Right forelimb (tissue), 1 donor: ENCODE results near the gene ESPN.
"Not testable (repeated sequence)": the region's sequence is repeated elsewhere in the genome, so short reads cannot be mapped to it uniquely, and the experiment has no call there.

Experiments
- DNase-seq: peaks from one replicate; pipeline ENCODE4 v3.0.0-alpha.2; 2018

The ESPN gene

GRCh38 chr1:6410248-6410893 lies 14.2 kb upstream of the ESPN start:
- DNase-seq, result no peak

- DNase-seq, result no peak
Measured at GRCh38 chr1:6412896-6413295, 11.7 kb upstream of the ESPN start.

GRCh38 chr1:6414443-6414844 lies 10.1 kb upstream of the ESPN start:
- no peak for DNase-seq

- no peak for DNase-seq
Measured at GRCh38 chr1:6414881-6415626, 9.5 kb upstream of the ESPN start.

- DNase-seq, result no peak
Measured at GRCh38 chr1:6416295-6416656, 8.3 kb upstream of the ESPN start.

- DNase-seq, result no peak
Measured at GRCh38 chr1:6416906-6417305, 7.7 kb upstream of the ESPN start.

GRCh38 chr1:6417961-6418667 lies 6.5 kb upstream of the ESPN start:
- DNase-seq, result no peak

GRCh38 chr1:6418668-6419396 lies 5.7 kb upstream of the ESPN start:
- DNase-seq, result no peak

- DNase-seq, result no peak
Measured at GRCh38 chr1:6419397-6419803, 5.2 kb upstream of the ESPN start.

GRCh38 chr1:6419804-6420453 lies 4.6 kb upstream of the ESPN start, which contains the start of gene HES2:
HES2 (minus strand) TSS chr1:6419919; CDS start chr1:6419820, 99 bp downstream.
- no peak for DNase-seq

- no peak for DNase-seq
Measured at GRCh38 chr1:6420454-6421042, 4.0 kb upstream of the ESPN start.

- DNase-seq, result no peak
Measured at GRCh38 chr1:6421266-6421665, 3.3 kb upstream of the ESPN start.

- DNase-seq, result no peak
Measured at GRCh38 chr1:6423321-6423999, 1.1 kb upstream of the ESPN start.

- DNase-seq, result no peak
Measured at GRCh38 chr1:6424000-6424565, 493 bp upstream of the ESPN start.

GRCh38 chr1:6425658-6426057 lies 1.1 kb downstream of the ESPN start:
- no peak for DNase-seq

GRCh38 chr1:6426277-6426971 lies 1.8 kb downstream of the ESPN start:
- DNase-seq, result no peak

GRCh38 chr1:6426972-6427350 lies 2.4 kb downstream of the ESPN start:
- DNase-seq, result no peak

- no peak for DNase-seq
Measured at GRCh38 chr1:6427441-6428390, 3.1 kb downstream of the ESPN start.

GRCh38 chr1:6428453-6428852 lies 3.9 kb downstream of the ESPN start:
- not testable (repeated sequence) for DNase-seq
